HCT116 (cell line): ENCODE measurements around the gene MOB4. TPM values are rescaled to one million over a fixed set of nuclear protein-coding genes. Genes with fewer than 3 reads are reported as not detected.

Source experiments
- ATAC-seq: fragments of 200-7000 bp; cut with Tn5 transposase; 2 replicates; pipeline ENCODE4 v1.9.1; 2020; ENCODE audit warnings: mild to moderate bottlenecking, moderate library complexity
- BruUV-seq: library from RNA; stranded (reverse); fragments of 400-500 nt; replicated peaks from 2 replicates; lab custom pipeline; 2021; lab: Mats Ljungman, UMichigan
- CTCF ChIA-PET: fragments of 300-600 bp; sonication (Branson Sonifier 250); formaldehyde crosslinking; loops from one replicate; lab custom pipeline; 2021; ENCODE audit warnings: antibody characterized with exemption; lab: Charles Lee
- POLR2A ChIA-PET: fragments of 300-600, 350-600 bp; sonication (Branson Sonifier 250); formaldehyde crosslinking; loops from one replicate; lab custom pipeline; 2021; ENCODE audit warnings: antibody characterized with exemption; lab: Charles Lee
- RAD21 ChIA-PET, 2 experiments: fragments of 300-600 bp; sonication (Branson Sonifier 250); formaldehyde crosslinking; loops; one replicate each; lab custom pipeline; 2023; ENCODE audit warnings: low total read pairs in 2 of 2; ENCODE audit not compliant: uncharacterized antibody in 2 of 2, unreplicated experiment in 2 of 2, low non-redundant PET in 1 of 2; lab: Charles Lee
- DNase-seq: peaks from one replicate; pipeline ENCODE4 v3.0.0-alpha.2; 2010; ENCODE audit warnings: low read depth, low spot score
- H2AFZ ChIP-seq: fragments of 200-600 bp; shearing (Covaris generic), sonication (generic); 2 replicates; pipeline ENCODE4 v1.6.1; 2017; ENCODE audit warnings: low read depth, mixed run types, mixed read lengths, antibody characterized with exemption, low read length; ENCODE audit not compliant: poor library complexity, severe bottlenecking
- H3K27ac ChIP-seq: 2 replicates; pipeline ENCODE4 v1.5.1; 2012; ENCODE audit warnings: low read depth, low read length
- H3K27me3 ChIP-seq: fragments of 200-600 bp; sonication (generic); 2 replicates; pipeline ENCODE4 v1.6.1; 2016; ENCODE audit warnings: mixed run types, low read length, mixed read lengths; ENCODE audit not compliant: insufficient read depth
- H3K36me3 ChIP-seq, 2 experiments: fragments of 200-500 bp in 1 of 2; fragments of 200-600 bp in 1 of 2; sonication (Bioruptor generic) in 1 of 2; sonication (generic) in 1 of 2; 2 replicates each; pipeline versions ENCODE4 v1.5.1 to v1.6.1; 2014 to 2016; ENCODE audit warnings: low read length in 2 of 2, inconsistent platforms in 1 of 2, mixed read lengths in 1 of 2, mixed run types in 1 of 2; ENCODE audit not compliant: insufficient read depth in 2 of 2, control insufficient read depth in 1 of 2
- H3K4me1 ChIP-seq, 2 experiments: fragments of 200-600 bp in 1 of 2; sonication (generic) in 1 of 2; 2 replicates each; pipeline versions ENCODE4 v1.5.1 to v1.6.1; 2012 to 2017; ENCODE audit warnings: low read length in 2 of 2, inconsistent platforms in 1 of 2, mild to moderate bottlenecking in 1 of 2, mixed read lengths in 1 of 2, mixed run types in 1 of 2, moderate library complexity in 1 of 2; ENCODE audit not compliant: insufficient read depth in 2 of 2, control insufficient read depth in 1 of 2
- H3K4me2 ChIP-seq: fragments of 200-600 bp; sonication (generic); 2 replicates; pipeline ENCODE4 v1.6.1; 2017; ENCODE audit warnings: mixed run types, low read length, mixed read lengths
- H3K4me3 ChIP-seq, 2 experiments: fragments of 200-600 bp in 1 of 2; sonication (generic) in 1 of 2; replicated peaks in 1 of 2; 2 replicates each; pipeline ENCODE4 v1.5.1; 2011 to 2016; ENCODE audit warnings: low read length in 2 of 2, control low read depth in 1 of 2, low read depth in 1 of 2, mild to moderate bottlenecking in 1 of 2, mixed read lengths in 1 of 2, mixed run types in 1 of 2
- H3K79me2 ChIP-seq: fragments of 200-600 bp; sonication (generic); 2 replicates; pipeline ENCODE4 v1.6.1; 2017; ENCODE audit warnings: mild to moderate bottlenecking, mixed run types, low read length, moderate library complexity, mixed read lengths; ENCODE audit not compliant: insufficient read depth
- H3K9ac ChIP-seq: fragments of 200-600 bp; sonication (generic); 2 replicates; pipeline ENCODE4 v1.6.1; 2016; ENCODE audit warnings: low read length, mixed read lengths
- H3K9me2 ChIP-seq: fragments of 200-600 bp; sonication (generic), shearing (Covaris generic); 2 replicates; pipeline ENCODE4 v1.6.1; 2017; ENCODE audit warnings: mixed run types, mild to moderate bottlenecking, moderate library complexity; ENCODE audit not compliant: insufficient read depth
- H3K9me3 ChIP-seq, 2 experiments: fragments of 200-500 bp in 1 of 2; fragments of 200-600 bp in 1 of 2; sonication (Bioruptor generic) in 1 of 2; sonication (generic) in 1 of 2; 2 replicates each; pipeline ENCODE4 v1.6.1; 2014 to 2017; ENCODE audit warnings: low read length in 2 of 2, mixed read lengths in 2 of 2, inconsistent platforms in 1 of 2, low read depth in 1 of 2, mild to moderate bottlenecking in 1 of 2, mixed run types in 1 of 2, moderate library complexity in 1 of 2; ENCODE audit not compliant: control insufficient read depth in 1 of 2, insufficient read depth in 1 of 2
- H4K20me1 ChIP-seq: fragments of 200-600 bp; sonication (generic), shearing (Covaris generic); 2 replicates; pipeline ENCODE4 v1.6.1; 2017; ENCODE audit warnings: mixed run types, mild to moderate bottlenecking, moderate library complexity; ENCODE audit not compliant: insufficient read depth
- ELF1 ChIP-seq: IDR thresholded peaks from 2 replicates; pipeline ENCODE4 v1.6.1; 2012; ENCODE audit warnings: low read depth, borderline replicate concordance
- FOSL1 ChIP-seq: IDR thresholded peaks from 2 replicates; pipeline ENCODE4 v1.6.1; 2012; ENCODE audit warnings: low read depth
- JUND ChIP-seq: IDR thresholded peaks from 2 replicates; pipeline ENCODE4 v1.6.1; 2012
- POLR2A ChIP-seq: IDR thresholded peaks from 2 replicates; pipeline ENCODE4 v1.7.0; 2011; ENCODE audit warnings: borderline replicate concordance; ENCODE audit not compliant: insufficient read depth, insufficient read length; ENCODE audit errors: extremely low read depth
- POLR2AphosphoS5 ChIP-seq: IDR thresholded peaks from 2 replicates; pipeline ENCODE4 v1.6.1; 2011; ENCODE audit warnings: mild to moderate bottlenecking, low read depth, low read length, moderate library complexity
- SRF ChIP-seq: IDR thresholded peaks from 2 replicates; pipeline ENCODE4 v1.6.1; 2012; ENCODE audit warnings: low read depth
- YY1 ChIP-seq: IDR thresholded peaks from 2 replicates; pipeline ENCODE4 v1.6.1; 2011; ENCODE audit warnings: low read length, low read depth, moderate library complexity, mild to moderate bottlenecking; ENCODE audit not compliant: insufficient replicate concordance; ENCODE audit errors: extremely low read depth
- ZNF274 ChIP-seq: fragments of 200-500 bp; sonication (Bioruptor generic); IDR thresholded peaks from 2 replicates; pipeline ENCODE4 v1.6.1; 2014; ENCODE audit warnings: mild to moderate bottlenecking, low read depth, low read length, inconsistent platforms
- intact Hi-C: fragments of 100-400 bp; cut with micrococcal nuclease; formaldehyde crosslinking; loops from 2 replicates; pipeline ENCODE4 v1.10.0; 2022
- total RNA-seq: library from RNA; stranded (reverse); gene quantifications from one replicate; pipeline ENCODE4 v1.2.1, GENCODE V29; 2021; ENCODE audit not compliant: unreplicated experiment

The MOB4 gene
- total RNA-seq, 1 experiment from 2014 or later, result 24.4 TPM

DNA sequence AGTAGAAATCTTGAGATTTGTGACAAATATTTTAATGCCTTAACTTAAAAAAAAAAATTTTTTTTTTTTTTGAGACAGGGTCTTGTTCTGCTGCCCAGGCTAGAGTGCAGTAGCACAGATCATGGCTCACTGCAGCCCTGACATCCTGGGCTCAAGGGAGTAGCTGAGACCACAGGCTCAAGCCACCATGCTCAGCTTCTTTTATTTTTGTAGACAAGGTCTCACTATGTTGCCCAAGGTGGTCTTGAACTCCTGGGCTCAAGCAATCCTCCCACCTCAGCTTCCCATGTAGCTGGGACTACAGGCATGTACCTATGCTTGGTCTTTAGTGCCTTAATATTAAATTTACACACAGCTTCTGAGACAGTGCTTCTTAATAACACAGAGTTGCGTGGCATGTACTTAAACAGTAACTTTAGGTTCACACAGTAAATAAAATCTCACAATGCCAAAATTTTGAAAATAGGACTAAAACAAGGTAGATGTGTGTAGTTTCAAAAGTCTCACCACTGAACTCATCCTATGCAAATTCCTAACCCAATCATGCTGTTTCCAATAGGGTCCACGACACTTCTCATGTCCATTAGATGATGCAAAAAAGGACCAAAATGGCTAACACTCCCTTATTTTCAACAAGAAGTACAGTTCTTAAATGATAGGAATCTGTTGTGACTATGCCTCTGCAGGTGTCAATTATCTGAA lies 20.3 kb upstream of the MOB4 start:
- Histone ChIP-seq H3K27me3 (no peaks in the 10 kb centered on the region), H3K4me3 (no peak overlapping the region), H3K27ac (no peak overlapping the region), H3K36me3 (peaks cover 68 to 80% of the 10 kb centered on the region in 2 experiments), H3K9me3 (no peaks in the 10 kb centered on the region), H3K4me2 (no peak overlapping the region), H4K20me1 (peaks cover 67% of the 10 kb centered on the region; the same call in 1 of the 2 replicates), H3K79me2 (peaks cover 94% of the 10 kb centered on the region), H2AFZ (no peak overlapping the region), H3K9me2 (no peaks in the 10 kb centered on the region), H3K4me1 (peaks cover 7 to 17% of the 10 kb centered on the region in 2 experiments; a peak in 3 of 4 replicates), H3K9ac (no peak overlapping the region)
- no TSS peak for BruUV-seq
- CTCF ChIA-PET, result no interaction called here
- RAD21 ChIA-PET, result no interaction called here
- POLR2A ChIA-PET, result no interaction called here
- TF ChIP-seq ZNF274, result no peak
- TF ChIP-seq POLR2AphosphoS5, result no peak
- TF ChIP-seq JUND, result no peak
- TF ChIP-seq ELF1, result no peak
- TF ChIP-seq SRF, result no peak
- TF ChIP-seq POLR2A, result no peak
- intact Hi-C loops, result no loop called here
- DNase-seq (no peak), ATAC-seq (no peak)

DNA sequence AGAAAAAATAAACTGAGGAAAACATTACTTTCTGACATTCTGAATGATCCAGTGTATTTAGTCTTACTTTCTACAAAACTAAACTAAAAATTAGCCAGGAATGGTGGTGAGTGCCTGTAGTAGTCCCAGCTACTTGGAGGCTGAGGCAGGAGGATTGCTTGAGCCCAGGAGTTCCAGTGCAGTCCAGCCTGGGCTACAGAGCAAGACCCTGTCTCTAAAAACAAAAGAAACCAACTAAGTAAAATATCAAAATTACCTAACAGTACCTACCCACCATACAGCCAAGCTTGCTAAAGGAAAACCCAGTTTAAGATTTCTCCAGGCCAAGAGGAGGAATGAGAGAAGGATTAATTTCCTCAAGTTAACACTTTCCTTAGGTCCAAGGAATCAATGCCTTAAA lies 19.2 kb upstream of the MOB4 start:
- no peak overlapping the region for H2AFZ ChIP-seq
- no peak overlapping the region for H3K9ac ChIP-seq
- no peaks in the 10 kb centered on the region for H3K27me3 ChIP-seq
- peak overlapping the region; percentile 67; the same call in 1 of the 2 replicates for H3K4me2 ChIP-seq
- RAD21 ChIA-PET, result no interaction called here
- H3K4me3 ChIP-seq, result no peak overlapping the region
- no peak for TF ChIP-seq FOSL1
- TF ChIP-seq SRF, result no peak
- TF ChIP-seq YY1, result no peak
- TF ChIP-seq, all 23 proteins: peak for 0
- H3K9me2 ChIP-seq, result no peaks in the 10 kb centered on the region
- H3K27ac ChIP-seq, result no peak overlapping the region; the same call in 1 of the 2 replicates
- peaks cover 7 to 23% of the 10 kb centered on the region in 2 experiments; a peak in 3 of 4 replicates for H3K4me1 ChIP-seq
- peaks cover 58 to 81% of the 10 kb centered on the region in 2 experiments for H3K36me3 ChIP-seq
- no TSS peak for BruUV-seq
- ATAC-seq (no peak), DNase-seq (no peak)
- peaks cover 94% of the 10 kb centered on the region for H3K79me2 ChIP-seq
- peaks cover 59% of the 10 kb centered on the region; the same call in 1 of the 2 replicates for H4K20me1 ChIP-seq
- ChIA-PET CTCF (no interaction called here), POLR2A (no interaction called here)
- H3K9me3 ChIP-seq, result no peaks in the 10 kb centered on the region
- intact Hi-C loops, result no loop called here
